ENCODE data around the gene SYT7. TPM values are rescaled to one million over a fixed set of nuclear protein-coding genes. Genes with fewer than 3 reads are reported as not detected.

SYT7 gene
- total and polyA plus RNA-seq, 2 donors, result 0.14 to 1.3 TPM

GRCh38 chr11:61545921-61546320 lies 35.0 kb downstream of the SYT7 start:
- peaks cover 0 to 20% of the 10 kb centered on the region in 2 donors for H3K27me3 ChIP-seq (ENCODE audit: control insufficient read depth in 2 of 2, insufficient read depth in 1 of 2, low read length in 1 of 2)
- no peaks in the 10 kb centered on the region for H3K4me1 ChIP-seq (ENCODE audit: control insufficient read depth in 2 of 2, insufficient read depth in 2 of 2, low read length in 2 of 2)
- peaks cover 0 to 3% of the 10 kb centered on the region in 2 donors for H3K9me3 ChIP-seq (ENCODE audit: control insufficient read depth in 2 of 2, insufficient read depth in 1 of 2, low read length in 1 of 2)
- no peak overlapping the region for H3K27ac ChIP-seq (ENCODE audit: low read depth in 1 of 2, low read length in 1 of 2)
- no peaks in the 10 kb centered on the region for H3K36me3 ChIP-seq (ENCODE audit: control insufficient read depth in 2 of 2, insufficient read depth in 2 of 2, low read length in 1 of 2)
- WGBS, result 97% methylated on average over 32 of the region's 32 CpGs
- H3K4me3 ChIP-seq (ENCODE audit: low read length in 2 of 2), result no peak overlapping the region
- DNase-seq (ENCODE audit: low read depth in 6 of 9, low spot score in 9 of 9), result no peak

DNA sequence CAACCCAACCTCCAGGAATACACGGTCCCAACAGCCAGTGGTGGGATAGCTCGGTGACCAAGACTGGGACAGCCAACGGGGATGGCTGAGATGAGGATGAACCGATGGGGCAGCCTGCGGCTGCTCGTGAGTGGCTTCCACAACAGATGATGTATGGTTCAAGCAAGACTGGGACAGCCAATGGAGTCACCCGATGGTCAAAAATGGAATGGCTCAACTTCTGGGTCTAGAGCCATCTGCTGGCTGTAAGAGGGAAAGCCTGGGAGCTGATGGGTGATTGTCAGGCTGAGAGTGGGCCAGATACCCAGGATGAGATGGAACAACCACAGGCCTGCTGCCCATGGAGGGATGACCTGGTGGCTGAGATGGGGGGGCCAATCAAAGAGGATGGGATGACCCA lies 35.5 kb downstream of the SYT7 start:
- peaks cover 0 to 3% of the 10 kb centered on the region in 2 donors for H3K9me3 ChIP-seq (ENCODE audit: control insufficient read depth in 2 of 2, insufficient read depth in 1 of 2, low read length in 1 of 2)
- WGBS, result 94% methylated on average over 7 of the region's 7 CpGs
- no peak for DNase-seq (ENCODE audit: low read depth in 6 of 9, low spot score in 9 of 9)
- no peak overlapping the region for H3K27ac ChIP-seq (ENCODE audit: low read depth in 1 of 2, low read length in 1 of 2)
- no peak overlapping the region for H3K4me3 ChIP-seq (ENCODE audit: low read length in 2 of 2)
- H3K4me1 ChIP-seq (ENCODE audit: control insufficient read depth in 2 of 2, insufficient read depth in 2 of 2, low read length in 2 of 2), result no peaks in the 10 kb centered on the region
- peaks cover 0 to 20% of the 10 kb centered on the region in 2 donors for H3K27me3 ChIP-seq (ENCODE audit: control insufficient read depth in 2 of 2, insufficient read depth in 1 of 2, low read length in 1 of 2)
- H3K36me3 ChIP-seq (ENCODE audit: control insufficient read depth in 2 of 2, insufficient read depth in 2 of 2, low read length in 1 of 2), result no peaks in the 10 kb centered on the region

DNA sequence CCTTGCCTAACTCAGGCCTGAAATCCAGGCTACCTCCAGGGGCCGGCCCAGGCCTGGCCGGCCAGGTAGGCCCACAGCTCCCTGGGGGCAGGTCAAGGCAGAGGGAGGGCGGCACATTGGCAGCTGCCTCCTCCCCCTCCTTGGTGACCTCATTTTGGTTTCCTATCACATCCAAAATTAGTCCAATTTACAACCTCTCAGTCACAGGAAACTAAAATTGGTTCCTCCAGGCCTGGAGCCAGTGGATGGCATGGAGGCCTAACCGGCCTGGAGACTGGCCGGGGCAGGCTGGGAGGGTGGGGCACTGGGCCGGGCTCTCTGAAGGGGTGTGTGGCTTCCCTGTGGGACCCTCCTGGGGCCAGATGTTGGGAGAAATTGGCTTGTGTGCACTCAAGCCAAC lies 36.4 kb downstream of the SYT7 start:
- no peak overlapping the region for H3K4me3 ChIP-seq (ENCODE audit: low read length in 2 of 2)
- H3K9me3 ChIP-seq (ENCODE audit: control insufficient read depth in 2 of 2, insufficient read depth in 1 of 2, low read length in 1 of 2), result peaks cover 0 to 3% of the 10 kb centered on the region in 2 donors
- 94% methylated on average over 6 of the region's 6 CpGs for WGBS
- no peak overlapping the region for H3K27ac ChIP-seq (ENCODE audit: low read depth in 1 of 2, low read length in 1 of 2)
- H3K36me3 ChIP-seq (ENCODE audit: control insufficient read depth in 2 of 2, insufficient read depth in 2 of 2, low read length in 1 of 2), result no peaks in the 10 kb centered on the region
- DNase-seq (ENCODE audit: low read depth in 6 of 9, low spot score in 9 of 9), result no peak
- H3K4me1 ChIP-seq (ENCODE audit: control insufficient read depth in 2 of 2, insufficient read depth in 2 of 2, low read length in 2 of 2), result no peaks in the 10 kb centered on the region
- H3K27me3 ChIP-seq (ENCODE audit: control insufficient read depth in 2 of 2, insufficient read depth in 1 of 2, low read length in 1 of 2), result peaks cover 0 to 23% of the 10 kb centered on the region in 2 donors

DNA sequence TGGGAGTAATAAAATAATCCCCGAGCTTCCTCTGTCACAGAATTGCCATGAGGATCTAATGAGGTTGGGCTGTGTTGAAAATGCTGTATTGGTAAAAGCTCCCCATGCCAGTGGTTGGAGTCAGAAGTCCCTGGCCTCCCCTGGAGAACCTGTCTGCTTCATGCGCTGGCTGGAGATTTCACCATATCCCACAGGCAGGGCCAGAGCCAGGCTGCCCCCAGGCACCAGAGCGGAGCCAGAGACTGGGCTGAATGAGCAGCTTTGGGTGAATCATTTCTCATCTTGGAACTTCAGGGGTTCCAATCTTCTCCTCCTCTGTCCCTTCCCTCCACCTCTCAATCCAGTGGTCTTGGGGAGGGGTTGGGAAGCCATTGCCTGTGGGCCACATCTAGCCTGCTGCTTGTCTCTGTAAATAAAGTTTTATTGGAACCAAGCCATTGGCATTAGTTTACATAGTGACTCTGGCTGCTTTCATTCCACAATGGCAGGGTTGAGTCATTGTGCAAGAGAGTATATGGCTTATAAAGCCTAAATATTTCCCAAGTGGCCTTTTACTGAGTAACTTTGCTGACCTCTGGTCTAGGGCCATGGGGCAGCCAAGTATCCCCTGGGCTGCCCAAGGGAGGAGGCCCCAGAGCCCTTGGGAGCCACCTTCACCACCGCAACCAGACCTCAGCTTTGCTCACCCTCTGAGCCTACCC lies 37.1 kb downstream of the SYT7 start:
- Histone ChIP-seq H3K9me3 (ENCODE audit: control insufficient read depth in 2 of 2, insufficient read depth in 1 of 2, low read length in 1 of 2) (peaks cover 0 to 3% of the 10 kb centered on the region in 2 donors), H3K4me1 (ENCODE audit: control insufficient read depth in 2 of 2, insufficient read depth in 2 of 2, low read length in 2 of 2) (no peaks in the 10 kb centered on the region), H3K4me3 (ENCODE audit: low read length in 2 of 2) (no peak overlapping the region), H3K27ac (ENCODE audit: low read depth in 1 of 2, low read length in 1 of 2) (no peak overlapping the region), H3K27me3 (ENCODE audit: control insufficient read depth in 2 of 2, insufficient read depth in 1 of 2, low read length in 1 of 2) (peaks cover 0 to 23% of the 10 kb centered on the region in 2 donors), H3K36me3 (ENCODE audit: control insufficient read depth in 2 of 2, insufficient read depth in 2 of 2, low read length in 1 of 2) (no peaks in the 10 kb centered on the region)
- 96% methylated on average over 4 of the region's 4 CpGs for WGBS
- no peak for DNase-seq (ENCODE audit: low read depth in 6 of 9, low spot score in 9 of 9)

DNA sequence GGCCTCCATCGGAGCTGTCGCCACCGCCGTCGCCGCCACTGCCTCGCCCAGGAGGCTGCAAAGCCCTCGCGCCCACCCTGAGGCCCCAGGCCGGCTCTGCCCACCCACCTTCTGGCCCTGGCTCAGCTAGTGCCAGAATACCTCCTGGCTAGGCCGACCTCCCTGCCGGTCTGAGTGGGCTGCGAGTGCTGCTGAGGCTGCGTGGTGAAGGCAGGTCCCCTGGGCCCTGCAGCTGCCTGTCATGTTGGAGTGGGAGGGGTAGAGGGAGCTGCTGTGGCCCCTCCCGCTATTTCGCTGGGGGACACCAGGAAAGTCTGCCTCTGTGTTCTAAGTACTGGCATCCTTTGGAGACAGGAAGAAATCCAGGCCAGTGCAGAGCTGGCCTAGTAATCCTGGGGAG lies 38.2 kb downstream of the SYT7 start:
- H3K9me3 ChIP-seq (ENCODE audit: control insufficient read depth in 2 of 2, insufficient read depth in 1 of 2, low read length in 1 of 2), result peaks cover 0 to 3% of the 10 kb centered on the region in 2 donors
- H3K36me3 ChIP-seq (ENCODE audit: control insufficient read depth in 2 of 2, insufficient read depth in 2 of 2, low read length in 1 of 2), result no peaks in the 10 kb centered on the region
- peaks cover 0 to 23% of the 10 kb centered on the region in 2 donors for H3K27me3 ChIP-seq (ENCODE audit: control insufficient read depth in 2 of 2, insufficient read depth in 1 of 2, low read length in 1 of 2)
- no peak overlapping the region for H3K4me3 ChIP-seq (ENCODE audit: low read length in 2 of 2)
- 94% methylated on average over 16 of the region's 16 CpGs for WGBS
- no peak for DNase-seq (ENCODE audit: low read depth in 6 of 9, low spot score in 9 of 9)
- no peaks in the 10 kb centered on the region for H3K4me1 ChIP-seq (ENCODE audit: control insufficient read depth in 2 of 2, insufficient read depth in 2 of 2, low read length in 2 of 2)
- no peak overlapping the region for H3K27ac ChIP-seq (ENCODE audit: low read depth in 1 of 2, low read length in 1 of 2)

DNA sequence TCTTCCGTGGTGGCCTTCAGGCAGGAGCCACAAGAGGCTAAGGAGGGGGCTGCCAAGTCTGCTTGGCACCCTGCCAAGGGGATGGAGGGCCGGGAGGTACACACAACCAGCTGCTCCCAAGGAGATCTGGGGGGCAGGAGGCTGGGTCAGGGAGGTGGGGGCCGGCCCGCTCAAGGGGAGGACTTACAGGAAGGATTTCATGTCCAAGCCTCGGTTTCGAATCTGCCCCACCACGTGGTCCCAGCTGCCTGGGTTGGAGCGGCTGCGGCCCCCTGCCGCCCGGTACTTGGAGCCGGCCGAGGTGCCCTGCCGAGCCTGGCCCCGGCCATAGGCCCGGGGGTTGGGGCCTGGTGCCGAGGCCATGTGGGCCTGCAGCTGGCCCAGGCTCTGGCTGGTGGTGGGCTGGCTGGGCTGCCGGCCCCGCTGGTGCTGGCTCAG lies 38.8 kb downstream of the SYT7 start:
- WGBS, result 56% methylated on average over 19 of the region's 19 CpGs
- Histone ChIP-seq H3K27ac (ENCODE audit: low read depth in 1 of 2, low read length in 1 of 2) (no peak overlapping the region), H3K4me3 (ENCODE audit: low read length in 2 of 2) (no peak overlapping the region), H3K27me3 (ENCODE audit: control insufficient read depth in 2 of 2, insufficient read depth in 1 of 2, low read length in 1 of 2) (peaks cover 0 to 19% of the 10 kb centered on the region in 2 donors), H3K4me1 (ENCODE audit: control insufficient read depth in 2 of 2, insufficient read depth in 2 of 2, low read length in 2 of 2) (no peaks in the 10 kb centered on the region), H3K9me3 (ENCODE audit: control insufficient read depth in 2 of 2, insufficient read depth in 1 of 2, low read length in 1 of 2) (peaks cover 0 to 3% of the 10 kb centered on the region in 2 donors), H3K36me3 (ENCODE audit: control insufficient read depth in 2 of 2, insufficient read depth in 2 of 2, low read length in 1 of 2) (no peaks in the 10 kb centered on the region)
- no peak for DNase-seq (ENCODE audit: low read depth in 6 of 9, low spot score in 9 of 9)

- no peak overlapping the region for H3K4me3 ChIP-seq (ENCODE audit: low read length in 2 of 2)
- no peaks in the 10 kb centered on the region for H3K36me3 ChIP-seq (ENCODE audit: control insufficient read depth in 2 of 2, insufficient read depth in 2 of 2, low read length in 1 of 2)
- no peak overlapping the region for H3K27ac ChIP-seq (ENCODE audit: low read depth in 1 of 2, low read length in 1 of 2)
- WGBS, result 16% methylated on average over 3 of the region's 3 CpGs
- DNase-seq (ENCODE audit: low read depth in 6 of 9, low spot score in 9 of 9), result no peak
- H3K9me3 ChIP-seq (ENCODE audit: control insufficient read depth in 2 of 2, insufficient read depth in 1 of 2, low read length in 1 of 2), result peaks cover 0 to 3% of the 10 kb centered on the region in 2 donors
- H3K27me3 ChIP-seq (ENCODE audit: control insufficient read depth in 2 of 2, insufficient read depth in 1 of 2, low read length in 1 of 2), result peaks cover 0 to 19% of the 10 kb centered on the region in 2 donors
- no peaks in the 10 kb centered on the region for H3K4me1 ChIP-seq (ENCODE audit: control insufficient read depth in 2 of 2, insufficient read depth in 2 of 2, low read length in 2 of 2)
Measured at GRCh38 chr11:61541598-61541997, 39.3 kb downstream of the SYT7 start.

DNA sequence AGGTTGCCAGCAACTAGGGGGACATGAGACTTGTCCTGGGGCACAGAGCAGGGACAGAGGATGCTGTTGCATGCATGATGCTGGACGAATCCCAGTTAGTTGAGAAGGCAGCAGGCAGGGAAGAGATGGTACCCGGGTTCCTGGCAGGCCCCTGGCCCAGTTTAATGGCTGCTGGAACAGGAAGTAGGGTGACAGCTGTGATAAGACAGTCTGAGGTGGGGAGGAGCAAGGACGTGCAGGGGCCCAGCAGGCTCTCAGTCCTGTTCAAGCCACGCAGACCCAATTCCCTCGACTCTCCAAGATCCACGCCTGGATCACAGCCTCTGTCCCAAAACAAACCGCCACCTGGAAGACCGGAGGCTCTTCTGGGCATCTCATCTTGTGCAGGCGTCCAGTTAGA lies 40.3 kb downstream of the SYT7 start:
- H3K9me3 ChIP-seq (ENCODE audit: control insufficient read depth in 2 of 2, insufficient read depth in 1 of 2, low read length in 1 of 2), result peaks cover 0 to 3% of the 10 kb centered on the region in 2 donors
- no peak overlapping the region for H3K4me3 ChIP-seq (ENCODE audit: low read length in 2 of 2)
- 55% methylated on average over 9 of the region's 9 CpGs for WGBS
- no peak overlapping the region for H3K27ac ChIP-seq (ENCODE audit: low read depth in 1 of 2, low read length in 1 of 2)
- H3K36me3 ChIP-seq (ENCODE audit: control insufficient read depth in 2 of 2, insufficient read depth in 2 of 2, low read length in 1 of 2), result no peaks in the 10 kb centered on the region
- no peak for DNase-seq (ENCODE audit: low read depth in 6 of 9, low spot score in 9 of 9)
- no peaks in the 10 kb centered on the region for H3K4me1 ChIP-seq (ENCODE audit: control insufficient read depth in 2 of 2, insufficient read depth in 2 of 2, low read length in 2 of 2)
- peaks cover 0 to 19% of the 10 kb centered on the region in 2 donors for H3K27me3 ChIP-seq (ENCODE audit: control insufficient read depth in 2 of 2, insufficient read depth in 1 of 2, low read length in 1 of 2)

- DNase-seq (ENCODE audit: low read depth in 6 of 9, low spot score in 9 of 9), result no peak
- H3K36me3 ChIP-seq (ENCODE audit: control insufficient read depth in 2 of 2, insufficient read depth in 2 of 2, low read length in 1 of 2), result no peaks in the 10 kb centered on the region
- WGBS, result 67% methylated on average over 14 of the region's 14 CpGs
- no peaks in the 10 kb centered on the region for H3K4me1 ChIP-seq (ENCODE audit: control insufficient read depth in 2 of 2, insufficient read depth in 2 of 2, low read length in 2 of 2)
- H3K9me3 ChIP-seq (ENCODE audit: control insufficient read depth in 2 of 2, insufficient read depth in 1 of 2, low read length in 1 of 2), result peaks cover 0 to 3% of the 10 kb centered on the region in 2 donors
- H3K27me3 ChIP-seq (ENCODE audit: control insufficient read depth in 2 of 2, insufficient read depth in 1 of 2, low read length in 1 of 2), result peaks cover 0 to 19% of the 10 kb centered on the region in 2 donors
- H3K27ac ChIP-seq (ENCODE audit: low read depth in 1 of 2, low read length in 1 of 2), result no peak overlapping the region
- H3K4me3 ChIP-seq (ENCODE audit: low read length in 2 of 2), result no peak overlapping the region
Measured at GRCh38 chr11:61539831-61540357, 41.0 kb downstream of the SYT7 start.
